OCI-LY1 (cell line): ENCODE data around the gene CLEC7A.

ENCODE experiments used
- CTCF ChIP-seq: fragments of 200-600 bp; sonication (generic), shearing (Covaris generic); IDR thresholded peaks from 2 replicates; pipeline ENCODE4 v1.5.1; 2017; ENCODE audit warnings: mild to moderate bottlenecking, antibody characterized with exemption, low read length, moderate library complexity, mixed read lengths
- EZH2 ChIP-seq: fragments of 200-600 bp; sonication (generic), shearing (Covaris generic); IDR thresholded peaks from 2 replicates; pipeline ENCODE4 v1.8.0; 2017; ENCODE audit warnings: borderline replicate concordance, mixed run types, mild to moderate bottlenecking, antibody characterized with exemption, low read length, moderate library complexity, mixed read lengths

DNA sequence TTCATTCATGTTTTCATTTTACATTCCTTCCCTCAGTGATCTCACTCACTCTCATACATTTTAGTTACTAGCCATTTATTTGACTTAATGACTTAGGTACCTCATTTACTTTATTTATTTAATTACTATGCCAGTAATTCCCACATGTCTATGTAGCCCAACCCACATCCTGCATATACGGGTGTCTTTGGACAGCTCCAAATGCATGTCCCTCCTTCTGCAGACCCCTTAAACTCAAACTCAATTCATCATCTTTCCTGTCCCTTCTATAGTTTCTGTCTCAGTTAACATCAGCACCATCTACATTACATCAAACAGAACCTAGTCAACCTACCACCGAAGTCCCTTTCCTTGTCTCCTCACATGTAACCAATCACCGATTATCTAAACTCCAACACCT, 34.0 kb downstream of the CLEC7A start:
- TF ChIP-seq CTCF (no peak), EZH2 (no peak)
